Stimulated activated CD4-positive, alpha-beta T cell treated with anti-CD3 and anti-CD28 coated beads, Interleukin-1b, Interleukin-23, amount 100 ng/mL, for 1 hour (primary cell): ENCODE data around the gene COL6A5.
"Not testable (repeated sequence)": the region's sequence is repeated elsewhere in the genome, so short reads cannot be mapped to it uniquely, and the experiment has no call there.

ENCODE experiments used
- DNase-seq, 2 donors: peaks; one replicate each; pipeline ENCODE4 v3.0.0-alpha.2; 2020; ENCODE audit warnings: low read depth in 2 of 2

The COL6A5 gene

GRCh38 chr3:130433306-130433705, 87.8 kb downstream of the COL6A5 start:
- no peak for DNase-seq

- DNase-seq, result no peak
These were observed 96.8 kb downstream of the COL6A5 start for GRCh38 chr3:130442284-130442683.

GRCh38 chr3:130446840-130447239, 101.4 kb downstream of the COL6A5 start:
- DNase-seq, result not testable (repeated sequence)

- not testable (repeated sequence) for DNase-seq
These were observed 102.7 kb downstream of the COL6A5 start for GRCh38 chr3:130448155-130448554.

GRCh38 chr3:130456540-130456939, 111.1 kb downstream of the COL6A5 start:
- DNase-seq, result no peak

- no peak for DNase-seq
These were observed 112.2 kb downstream of the COL6A5 start for GRCh38 chr3:130457671-130458070.

GRCh38 chr3:130459944-130460343, 114.5 kb downstream of the COL6A5 start:
- DNase-seq, result no peak

GRCh38 chr3:130462089-130462488, 116.6 kb downstream of the COL6A5 start:
- DNase-seq, result no peak

- DNase-seq, result no peak
These were observed 117.7 kb downstream of the COL6A5 start for GRCh38 chr3:130463221-130463620.

GRCh38 chr3:130465521-130465920, 120.0 kb downstream of the COL6A5 start:
- no peak for DNase-seq

- DNase-seq, result no peak
These were observed 122.8 kb downstream of the COL6A5 start for GRCh38 chr3:130468311-130468710.

- DNase-seq, result no peak
These were observed 124.7 kb downstream of the COL6A5 start for GRCh38 chr3:130470126-130470525.

- no peak for DNase-seq
These were observed 127.9 kb downstream of the COL6A5 start for GRCh38 chr3:130473416-130473815.

- DNase-seq, result no peak
These were observed 135.3 kb downstream of the COL6A5 start for GRCh38 chr3:130480736-130481135.

- DNase-seq, result no peak
These were observed 142.8 kb downstream of the COL6A5 start for GRCh38 chr3:130488288-130488687.

- DNase-seq, result no peak
These were observed 143.4 kb downstream of the COL6A5 start for GRCh38 chr3:130488769-130489450.

- no peak for DNase-seq
These were observed 144.8 kb downstream of the COL6A5 start for GRCh38 chr3:130490241-130490640.

GRCh38 chr3:130491431-130491830, 146.0 kb downstream of the COL6A5 start:
- no peak for DNase-seq

- DNase-seq, result no peak
These were observed 159.2 kb downstream of the COL6A5 start for GRCh38 chr3:130504701-130505100.

- no peak for DNase-seq
These were observed 160.6 kb downstream of the COL6A5 start for GRCh38 chr3:130506031-130506430.

GRCh38 chr3:130507746-130508145, 162.3 kb downstream of the COL6A5 start:
- no peak for DNase-seq

GRCh38 chr3:130509008-130509407, 163.5 kb downstream of the COL6A5 start:
- DNase-seq, result no peak

- no peak for DNase-seq
These were observed 169.2 kb downstream of the COL6A5 start for GRCh38 chr3:130514681-130515080.

GRCh38 chr3:130515755-130516154, 170.3 kb downstream of the COL6A5 start:
- no peak for DNase-seq
